GM18907 (cell line): ENCODE data around the gene VPS9D1.
"Not testable (repeated sequence)": the region's sequence is repeated elsewhere in the genome, so short reads cannot be mapped to it uniquely, and the experiment has no call there.

Experiments
- ATAC-seq: cut with Tn5 transposase; IDR thresholded peaks from one replicate; pipeline ENCODE4 v1.9.1; 2021; ENCODE audit warnings: mild to moderate bottlenecking, moderate library complexity; ENCODE audit not compliant: unreplicated experiment

The VPS9D1 gene

DNA sequence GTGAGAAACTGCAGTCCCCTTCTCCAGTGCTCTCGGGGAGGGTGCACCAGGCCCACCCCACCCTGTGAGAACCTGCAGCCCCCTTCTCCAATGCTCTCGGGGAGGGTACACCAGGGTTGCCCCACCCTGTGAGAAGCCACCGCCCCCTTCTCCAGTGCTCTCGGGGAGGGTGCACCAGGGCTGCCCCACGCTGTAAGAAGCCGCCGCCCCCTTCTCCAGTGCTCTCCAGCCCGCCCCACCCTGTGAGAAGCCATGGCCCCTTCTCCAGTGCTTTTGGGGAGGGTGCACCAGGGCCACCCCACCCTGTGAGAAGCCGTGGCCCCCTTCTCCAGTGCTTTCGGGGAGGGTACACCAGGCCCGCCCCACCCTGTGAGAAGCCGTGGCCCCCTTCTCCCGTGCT lies 50.9 kb downstream of the VPS9D1 start:
- ATAC-seq = no peak

DNA sequence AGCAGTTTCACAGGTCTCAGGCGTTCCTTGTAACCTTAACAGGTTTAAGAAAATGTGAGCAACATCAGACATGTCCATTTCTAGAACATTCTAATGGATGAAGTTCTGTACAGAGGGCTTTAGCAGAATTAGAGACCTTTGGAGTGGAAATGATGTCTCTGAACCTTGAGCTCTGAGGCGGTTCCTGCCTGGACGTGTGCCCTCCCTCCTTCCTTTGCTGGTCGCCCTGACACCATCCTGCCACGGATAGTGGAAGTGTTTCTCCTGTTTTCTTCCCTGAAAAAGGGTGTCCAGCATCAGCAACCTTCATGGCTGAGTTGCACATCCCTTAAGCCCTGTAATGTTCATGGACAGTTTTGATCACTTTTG lies 51.9 kb downstream of the VPS9D1 start:
- ATAC-seq = no peak

DNA sequence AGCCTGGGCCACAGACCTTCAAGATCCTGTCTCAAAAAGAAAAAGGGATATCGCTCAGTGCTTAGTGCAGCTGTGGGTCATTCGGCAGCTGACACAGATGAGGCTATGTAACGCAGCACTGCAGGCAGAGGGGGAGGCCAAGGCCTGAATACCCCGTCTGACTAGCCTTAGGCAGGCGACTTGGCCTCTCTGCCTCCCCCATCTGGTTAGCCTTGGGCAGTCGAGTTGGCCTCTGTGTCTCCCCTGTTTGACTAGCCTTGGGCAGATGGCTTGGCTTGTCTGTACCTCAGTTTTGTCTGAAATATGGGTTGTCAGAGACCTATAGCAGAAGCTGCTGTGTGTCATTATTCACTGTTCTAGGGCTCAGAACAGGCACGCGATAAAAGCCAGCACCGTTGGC lies 53.1 kb downstream of the VPS9D1 start:
- ATAC-seq = no peak

DNA sequence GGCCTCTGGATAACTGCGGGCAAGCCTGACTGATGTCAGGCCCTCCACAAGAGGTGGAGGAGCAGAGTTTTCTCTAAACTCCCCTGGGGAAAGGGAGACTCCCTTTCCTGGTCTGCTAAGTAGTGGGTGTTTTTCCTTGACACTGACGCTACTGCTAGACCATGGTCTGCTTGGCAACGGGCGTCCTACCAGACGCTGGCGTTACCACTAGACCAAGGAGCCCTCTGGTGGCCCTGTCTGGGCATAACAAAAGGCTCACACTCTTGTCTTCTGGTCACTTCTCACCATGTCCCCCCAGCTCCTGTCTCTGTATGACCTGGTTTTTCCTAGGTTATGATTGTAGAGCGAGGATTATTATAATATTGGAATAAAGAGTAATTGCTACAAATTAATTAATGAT lies 53.7 kb downstream of the VPS9D1 start:
- ATAC-seq = not testable (repeated sequence)

DNA sequence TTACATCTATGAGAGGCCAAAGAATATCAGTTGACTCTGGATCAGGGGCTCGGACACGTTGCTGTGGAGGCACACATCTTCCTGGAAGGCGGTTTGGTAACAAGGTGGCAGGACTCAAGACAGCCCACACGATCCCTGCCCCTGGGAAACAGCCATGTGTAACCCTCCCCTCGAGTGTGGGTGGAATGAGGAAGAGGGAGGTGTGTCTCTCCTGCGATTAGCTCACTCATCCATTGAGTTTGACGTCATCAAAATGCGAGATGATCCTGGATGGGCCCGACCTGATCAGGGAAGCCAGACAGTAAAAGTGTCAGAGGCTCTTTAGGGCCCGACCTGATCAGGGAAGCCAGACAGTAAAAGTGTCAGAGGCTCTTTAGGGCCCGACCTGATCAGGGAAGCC lies 56.5 kb downstream of the VPS9D1 start:
- not testable (repeated sequence) for ATAC-seq

DNA sequence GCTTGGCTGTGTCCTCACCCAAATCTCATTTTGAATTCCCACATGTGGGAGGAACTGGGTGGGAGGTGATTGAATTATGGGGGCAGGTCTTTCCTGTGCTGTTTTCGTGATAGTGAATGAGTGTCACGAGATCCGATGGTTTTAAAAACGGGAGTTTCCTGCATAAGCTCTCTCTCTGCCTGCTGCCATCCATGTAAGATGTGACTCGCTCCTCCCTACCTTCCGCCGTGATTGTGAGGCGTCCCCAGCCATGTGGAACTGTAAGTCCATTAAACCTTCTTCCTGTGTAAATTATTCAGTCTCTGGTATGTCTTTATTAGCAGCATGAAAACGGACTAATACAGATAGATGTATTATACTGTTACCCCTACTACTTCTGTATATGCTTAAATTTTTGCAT lies 59.5 kb downstream of the VPS9D1 start:
- ATAC-seq = no peak

DNA sequence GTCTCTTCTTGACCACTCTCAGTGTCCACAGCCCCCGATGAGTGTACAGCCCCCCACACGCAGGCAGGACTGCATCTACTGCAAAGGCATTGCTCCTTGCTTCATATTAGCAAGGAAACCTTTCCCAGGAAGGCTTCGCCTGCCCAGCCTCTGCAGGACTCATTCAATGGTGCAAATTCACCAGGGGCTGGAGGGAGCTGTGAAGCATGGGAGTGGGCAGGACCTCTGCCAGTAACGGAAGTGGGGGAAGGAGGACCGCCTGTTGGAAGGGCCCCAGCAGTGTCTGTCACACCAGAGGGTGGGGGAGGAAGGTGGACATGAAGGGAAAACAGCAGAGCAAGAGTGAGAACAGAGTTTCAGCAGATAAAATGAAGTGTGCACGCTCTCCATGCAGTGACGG lies 60.6 kb downstream of the VPS9D1 start:
- no peak for ATAC-seq

DNA sequence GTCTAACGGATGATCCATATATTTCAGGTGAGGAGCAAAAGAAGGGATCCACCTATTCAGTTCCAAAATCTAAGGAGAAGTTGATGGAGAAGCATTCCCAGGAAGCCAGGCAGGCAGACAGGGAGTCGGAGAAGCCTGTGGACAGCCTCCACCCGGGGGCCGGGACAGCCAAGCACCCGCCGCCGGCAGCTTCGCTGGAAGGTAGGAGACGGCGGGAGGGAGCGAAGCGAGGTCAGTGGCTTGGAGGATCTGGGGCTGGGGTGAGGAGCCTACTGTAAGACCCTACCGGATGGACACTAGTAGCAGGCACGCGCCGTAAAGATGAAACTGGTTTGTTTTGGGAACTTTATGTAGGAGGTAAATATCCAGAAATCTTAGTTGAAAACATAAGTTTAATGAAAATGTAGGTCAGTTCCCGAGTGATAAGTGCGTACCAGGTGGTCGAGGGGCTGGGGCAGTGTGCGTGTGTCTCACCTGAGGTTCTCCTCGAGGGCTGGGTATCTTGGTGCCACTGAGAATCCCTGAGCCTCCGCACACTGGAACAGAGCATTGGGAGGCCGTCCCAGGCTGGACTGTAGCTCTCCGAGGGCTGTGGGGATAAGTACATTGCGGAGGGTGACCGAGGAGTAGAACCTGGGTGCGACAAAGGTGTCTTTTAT lies 62.3 kb downstream of the VPS9D1 start:
- ATAC-seq = no peak

DNA sequence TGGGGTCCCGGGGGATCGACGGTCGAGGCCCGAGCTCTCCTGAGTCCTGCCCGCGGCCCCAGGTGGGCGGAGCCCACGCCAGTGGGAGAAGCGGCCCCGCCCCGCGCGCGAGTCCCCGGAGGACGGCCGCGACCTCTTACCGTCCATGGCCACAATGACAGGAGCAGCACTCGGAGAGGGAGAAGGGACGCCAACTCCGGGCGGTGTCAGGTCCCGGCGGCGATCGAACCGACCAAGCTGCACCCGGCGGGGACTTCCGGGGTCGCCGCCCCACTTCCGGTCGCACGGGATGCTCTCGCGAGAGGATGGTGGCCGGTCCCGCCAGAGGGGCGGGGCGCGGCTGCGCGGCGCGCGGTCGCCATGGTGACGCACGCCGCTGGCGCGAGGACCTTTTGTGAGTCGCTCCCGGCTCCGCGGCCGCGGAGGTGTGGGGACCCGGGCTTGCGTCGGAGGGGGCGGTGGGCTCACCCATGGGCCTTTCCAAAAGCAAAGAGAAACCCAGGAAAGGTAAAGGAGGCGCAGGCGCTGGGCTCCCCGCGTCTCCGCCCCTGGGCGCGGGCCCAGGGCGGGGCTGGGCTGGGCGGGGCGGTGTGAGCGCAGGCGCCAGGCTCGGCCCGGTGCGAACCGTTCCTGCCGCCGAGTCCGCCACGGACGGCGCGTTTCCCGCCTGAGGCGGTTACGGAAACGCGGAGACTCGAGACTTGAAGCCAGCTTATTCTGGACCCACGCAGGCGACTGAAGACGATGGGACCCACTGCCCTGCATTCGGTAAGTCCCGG lies 63.1 kb downstream of the VPS9D1 start, which contains the start of the genes CHMP1A and SPATA33:
Gene CHMP1A, minus strand, starts transcription at position 267 of the 779 bp plus-strand sequence. Its CDS starts 120 bp downstream, at position 147.
Gene SPATA33, plus strand, starts transcription at position 395 of the 779 bp plus-strand sequence. Its CDS starts 76 bp downstream, at position 471.
- peak; percentile 87 for ATAC-seq
